Tibial artery (tissue), 4 donors: ENCODE measurements around the gene FAR2.

ENCODE experiments used
- DNase-seq, 2 donors: peaks; one replicate each; pipeline ENCODE4 v3.0.0-alpha.2; 2019
- H3K27ac ChIP-seq, 2 donors: fragments of 200-600 bp; sonication (generic) in 1 of 2; 1 replicate in 1 of 2; 2 replicates in 1 of 2; pipeline ENCODE4 v1.5.1; 2018 to 2019; ENCODE audit warnings: mild to moderate bottlenecking in 1 of 2
- H3K27me3 ChIP-seq, 2 donors: fragments of 200-600 bp; sonication (generic) in 1 of 2; one replicate each; pipeline versions ENCODE4 v1.5.1 to v1.6.0; 2016 to 2019
- H3K36me3 ChIP-seq, 3 donors: fragments of 200-600 bp; sonication (generic) in 2 of 3; one replicate each; pipeline ENCODE4 v1.5.1; 2016 to 2019; ENCODE audit warnings: mild to moderate bottlenecking in 2 of 3
- H3K4me1 ChIP-seq, 4 donors: fragments of 200-600 bp; sonication (generic) in 2 of 4; 1 replicate in 3 of 4; 2 replicates in 1 of 4; pipeline ENCODE4 v1.5.1; 2016 to 2019
- H3K4me3 ChIP-seq, 2 donors: fragments of 200-600 bp; sonication (generic) in 1 of 2; 1 replicate in 1 of 2; 2 replicates in 1 of 2; pipeline ENCODE4 v1.5.1; 2018 to 2019; ENCODE audit warnings: mild to moderate bottlenecking in 2 of 2
- H3K9me3 ChIP-seq, 3 donors: fragments of 200-600 bp; sonication (generic) in 1 of 3; one replicate each; pipeline ENCODE4 v1.5.1; 2016 to 2019
- intact Hi-C: fragments of 100-400 bp; cut with DNase I; formaldehyde crosslinking; loops from one replicate; pipeline ENCODE4 v1.15.0; 2023; ENCODE audit warnings: low total_unique reads
- TF ChIP-seq, protein P1 (sequence below), 2 experiments: fragments of 200-600 bp in 1 of 2; fragments of 450-650 bp in 1 of 2; IDR thresholded peaks; one replicate each; pipeline ENCODE4 v1.5.1; 2017 to 2019; ENCODE audit warnings: antibody characterized with exemption in 2 of 2, mild to moderate bottlenecking in 1 of 2, moderate library complexity in 1 of 2

FAR2 gene

DNA sequence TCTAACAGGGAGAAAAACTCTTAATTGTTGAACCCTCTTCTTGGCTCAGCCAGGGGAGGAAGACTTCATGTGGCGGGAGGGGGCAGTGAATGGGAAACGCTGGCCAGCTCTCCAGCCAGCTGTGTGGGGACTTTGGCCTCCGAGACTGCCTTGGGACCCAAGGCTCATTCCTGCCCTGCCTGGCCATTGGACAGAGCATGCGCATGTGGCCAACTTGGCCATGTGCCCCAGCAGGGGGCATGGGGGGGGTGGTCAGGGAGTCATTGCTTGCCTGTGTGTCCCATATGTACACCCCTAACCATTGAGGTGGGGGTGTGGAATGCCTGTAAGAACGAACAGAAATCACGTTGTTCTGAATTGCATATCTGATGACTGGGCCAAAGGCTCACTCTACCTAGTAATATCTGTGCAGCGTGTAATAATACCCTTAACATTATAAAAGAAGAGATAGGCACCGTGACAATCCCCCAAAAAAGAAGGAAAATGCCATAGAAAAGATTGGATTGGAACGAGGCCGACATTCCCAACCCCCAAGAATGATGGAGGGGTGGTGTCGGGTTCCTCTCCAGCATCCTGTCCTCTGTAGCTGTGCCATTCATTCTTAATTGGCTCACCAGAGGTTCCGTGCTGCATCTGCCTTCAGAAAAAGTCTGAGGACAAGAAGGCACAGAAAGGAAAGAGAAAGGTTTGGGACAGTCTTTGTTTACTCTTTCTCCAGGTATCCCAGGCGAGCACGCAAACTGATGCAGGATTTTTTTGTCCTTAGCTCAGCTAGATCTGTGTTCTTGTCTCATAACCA is 3.5 kb upstream of the FAR2 start:
- H3K36me3 ChIP-seq = no peaks in the 10 kb centered on the region
- no peaks in the 10 kb centered on the region for H3K9me3 ChIP-seq
- no peak for DNase-seq
- H3K4me1 ChIP-seq = peaks cover 0 to 17% (median 10%) of the 10 kb centered on the region in 4 donors
- no peak overlapping the region for H3K4me3 ChIP-seq
- no peak overlapping the region for H3K27ac ChIP-seq
- intact Hi-C loops = no loop called here
- TF ChIP-seq, protein P1, sequence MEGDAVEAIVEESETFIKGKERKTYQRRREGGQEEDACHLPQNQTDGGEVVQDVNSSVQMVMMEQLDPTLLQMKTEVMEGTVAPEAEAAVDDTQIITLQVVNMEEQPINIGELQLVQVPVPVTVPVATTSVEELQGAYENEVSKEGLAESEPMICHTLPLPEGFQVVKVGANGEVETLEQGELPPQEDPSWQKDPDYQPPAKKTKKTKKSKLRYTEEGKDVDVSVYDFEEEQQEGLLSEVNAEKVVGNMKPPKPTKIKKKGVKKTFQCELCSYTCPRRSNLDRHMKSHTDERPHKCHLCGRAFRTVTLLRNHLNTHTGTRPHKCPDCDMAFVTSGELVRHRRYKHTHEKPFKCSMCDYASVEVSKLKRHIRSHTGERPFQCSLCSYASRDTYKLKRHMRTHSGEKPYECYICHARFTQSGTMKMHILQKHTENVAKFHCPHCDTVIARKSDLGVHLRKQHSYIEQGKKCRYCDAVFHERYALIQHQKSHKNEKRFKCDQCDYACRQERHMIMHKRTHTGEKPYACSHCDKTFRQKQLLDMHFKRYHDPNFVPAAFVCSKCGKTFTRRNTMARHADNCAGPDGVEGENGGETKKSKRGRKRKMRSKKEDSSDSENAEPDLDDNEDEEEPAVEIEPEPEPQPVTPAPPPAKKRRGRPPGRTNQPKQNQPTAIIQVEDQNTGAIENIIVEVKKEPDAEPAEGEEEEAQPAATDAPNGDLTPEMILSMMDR (IDR thresholded peaks at IDR 0.05) = no peak
- H3K27me3 ChIP-seq = peaks cover 0 to 19% of the 10 kb centered on the region in 2 donors

DNA sequence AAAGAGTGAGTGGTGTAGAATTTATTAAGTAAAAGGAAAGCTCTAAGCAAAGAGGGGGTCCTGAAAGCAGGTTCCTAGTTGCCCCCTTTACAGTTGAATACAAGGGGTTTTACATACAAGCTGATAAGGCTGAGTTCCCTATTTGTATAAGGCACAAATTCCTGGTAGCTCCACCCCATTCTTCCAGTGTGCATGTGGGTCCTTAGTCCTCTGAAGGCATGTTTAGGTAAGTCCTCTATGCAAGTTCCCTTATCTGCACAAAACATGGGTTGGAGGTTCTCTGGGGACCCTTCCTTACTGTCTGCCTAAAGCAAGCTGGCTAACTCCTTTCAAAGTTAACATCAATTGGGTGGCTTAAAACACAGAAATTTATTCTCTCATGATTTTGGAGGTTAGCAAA is 2.9 kb upstream of the FAR2 start:
- peaks cover 0 to 19% of the 10 kb centered on the region in 2 donors for H3K27me3 ChIP-seq
- DNase-seq = no peak
- no peak overlapping the region for H3K27ac ChIP-seq
- H3K4me3 ChIP-seq = no peak overlapping the region
- intact Hi-C loops = no loop called here
- no peaks in the 10 kb centered on the region for H3K36me3 ChIP-seq
- peaks cover 0 to 17% (median 10%) of the 10 kb centered on the region in 4 donors for H3K4me1 ChIP-seq
- TF ChIP-seq, protein P1 (IDR thresholded peaks at IDR 0.05) = no peak
- no peaks in the 10 kb centered on the region for H3K9me3 ChIP-seq

DNA sequence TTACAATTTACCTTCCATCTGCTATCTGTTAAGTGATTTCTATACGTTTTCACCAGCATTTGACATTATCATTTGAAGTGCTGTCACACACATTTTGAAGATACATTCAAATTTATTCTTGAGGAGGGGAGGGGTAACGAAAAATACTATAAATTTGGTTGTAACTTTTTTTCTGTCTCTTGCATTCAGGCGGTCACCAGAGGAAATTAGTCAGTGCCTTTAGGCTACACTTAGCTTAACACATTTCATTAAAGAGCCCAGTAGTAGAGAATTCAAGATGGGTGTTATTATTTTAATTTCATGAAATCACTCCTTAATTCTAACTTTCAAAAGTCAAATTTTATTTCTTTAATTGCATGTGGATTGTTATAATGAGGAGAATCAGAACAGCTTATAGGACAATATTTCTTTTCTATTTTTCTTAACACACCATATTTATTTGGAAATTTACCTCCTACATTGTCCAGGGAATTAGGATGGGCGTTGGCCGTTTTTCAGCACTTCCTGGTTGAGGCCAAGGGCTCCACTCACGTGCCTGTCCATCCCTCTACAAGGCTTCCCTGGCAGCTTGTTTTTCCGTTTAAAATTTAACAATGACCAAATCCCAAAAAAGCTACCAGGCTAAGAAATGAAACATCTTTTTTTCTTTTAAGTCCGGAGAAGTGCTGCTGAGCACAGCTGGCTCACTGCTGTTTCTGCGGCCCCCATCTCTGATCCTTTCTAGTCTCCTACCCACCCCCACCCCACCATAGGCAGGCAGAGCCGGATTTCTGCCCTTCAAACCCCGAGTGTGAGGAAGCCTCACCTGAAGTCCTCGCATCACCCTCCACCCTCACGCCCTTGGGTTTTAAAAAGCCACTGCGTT is 1.1 kb upstream of the FAR2 start:
- Histone ChIP-seq H3K4me3 (peak overlapping the region; percentile 50 to 59), H3K27me3 (peaks cover 0 to 19% of the 10 kb centered on the region in 2 donors), H3K9me3 (no peaks in the 10 kb centered on the region), H3K36me3 (no peaks in the 10 kb centered on the region), H3K27ac (peak overlapping the region in 1 of 2 donors; percentile 50), H3K4me1 (peaks cover 0 to 17% (median 10%) of the 10 kb centered on the region in 4 donors)
- peak in 1 of 2 donors; percentile 63 for DNase-seq
- TF ChIP-seq, protein P1 (IDR thresholded peaks at IDR 0.05) = no peak
- intact Hi-C loops = no loop called here

DNA sequence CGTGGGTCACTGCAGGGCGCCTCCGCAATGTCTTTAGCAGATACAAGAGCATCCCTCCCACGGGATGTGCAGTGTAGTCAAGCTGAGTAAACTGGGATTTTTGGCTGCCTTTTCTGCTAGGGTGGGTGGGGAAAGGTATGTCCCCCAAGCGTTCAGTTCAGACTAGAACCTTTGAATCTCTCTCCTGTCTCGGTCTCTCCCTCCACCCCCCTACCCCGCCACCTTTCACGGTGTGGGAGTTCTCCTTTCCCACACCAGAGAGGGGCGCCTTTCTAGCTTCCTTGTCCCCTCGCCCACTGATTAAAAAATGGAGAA is 525 bp upstream of the FAR2 start:
- intact Hi-C loops = no loop called here
- H3K27me3 ChIP-seq = peaks cover 0 to 19% of the 10 kb centered on the region in 2 donors
- no peak for DNase-seq
- peaks cover 0 to 17% (median 10%) of the 10 kb centered on the region in 4 donors for H3K4me1 ChIP-seq
- peak overlapping the region; percentile 50 to 59 for H3K4me3 ChIP-seq
- no peaks in the 10 kb centered on the region for H3K9me3 ChIP-seq
- TF ChIP-seq, protein P1 (IDR thresholded peaks at IDR 0.05) = no peak
- no peaks in the 10 kb centered on the region for H3K36me3 ChIP-seq
- H3K27ac ChIP-seq = peak overlapping the region; percentile 42 to 50

DNA sequence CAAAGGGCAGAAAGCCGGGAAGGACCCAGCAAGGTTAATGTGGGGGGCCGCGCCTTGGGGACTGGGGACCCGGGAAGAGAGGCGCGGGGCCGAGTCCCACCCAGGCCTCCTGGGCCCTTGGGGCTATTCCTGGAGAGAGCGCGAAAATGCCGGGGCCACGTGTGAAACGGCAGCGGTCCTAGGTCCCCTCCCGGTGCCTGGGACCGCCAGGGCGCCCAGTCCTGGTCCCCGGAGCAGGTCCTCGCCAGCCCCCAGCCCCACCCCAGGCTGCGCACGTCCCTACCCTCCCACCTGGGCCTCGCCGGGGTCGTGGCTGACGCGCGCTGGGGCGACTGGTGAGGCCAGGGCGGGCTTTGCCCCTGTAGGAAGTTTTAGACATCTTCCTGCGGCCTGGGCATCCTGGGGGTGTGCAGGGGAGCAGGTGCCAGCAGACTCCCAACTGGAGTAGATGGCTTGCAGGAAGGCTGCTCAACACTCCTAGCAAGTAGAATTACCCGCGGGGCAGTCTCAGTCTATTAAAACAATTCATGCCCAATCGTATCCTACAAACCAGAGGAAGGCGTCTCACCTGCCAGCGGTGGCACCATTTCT is 708 bp downstream of the FAR2 start:
- Histone ChIP-seq H3K27ac (peak overlapping the region; percentile 42 to 50), H3K4me3 (peak overlapping the region; percentile 50 to 59), H3K9me3 (no peaks in the 10 kb centered on the region), H3K27me3 (peaks cover 0 to 19% of the 10 kb centered on the region in 2 donors), H3K36me3 (no peaks in the 10 kb centered on the region), H3K4me1 (peaks cover 0 to 17% (median 10%) of the 10 kb centered on the region in 4 donors)
- intact Hi-C loops = no loop called here
- TF ChIP-seq, protein P1 (IDR thresholded peaks at IDR 0.05) = no peak
- no peak for DNase-seq
